ENCODE results near the gene MITF. TPM values are rescaled to one million over a fixed set of nuclear protein-coding genes. Genes with fewer than 3 reads are reported as not detected.

Gene MITF
- total and polyA plus RNA-seq, 8 donors = 6.2 to 29.6 (median 7.5) TPM

- no peak for DNase-seq
- no peak for ATAC-seq
- H3K36me3 ChIP-seq = no peaks in the 10 kb centered on the region
- H3K4me1 ChIP-seq = peaks cover 0 to 3% of the 10 kb centered on the region in 2 donors
- no peak overlapping the region for H3K27ac ChIP-seq
- no peaks in the 10 kb centered on the region for H3K9me3 ChIP-seq
- no peak for TF ChIP-seq CTCF (IDR thresholded peaks at IDR 0.05)
- no peaks in the 10 kb centered on the region for H3K27me3 ChIP-seq
- no peak overlapping the region for H3K4me3 ChIP-seq
- intact Hi-C loops (cut with DNase I) = no loop called here
These were observed 271.1 kb downstream of the MITF start for GRCh38 chr3:70010346-70010745.

GRCh38 chr3:70011582-70011981 lies 272.3 kb downstream of the MITF start:
- no peak for TF ChIP-seq CTCF (IDR thresholded peaks at IDR 0.05)
- DNase-seq (no peak), ATAC-seq (no peak)
- H3K9me3 ChIP-seq = no peaks in the 10 kb centered on the region
- no peaks in the 10 kb centered on the region for H3K36me3 ChIP-seq
- intact Hi-C loops (cut with DNase I) = no loop called here
- H3K4me1 ChIP-seq = peaks cover 0 to 3% of the 10 kb centered on the region in 2 donors
- H3K4me3 ChIP-seq = no peak overlapping the region
- H3K27me3 ChIP-seq = no peaks in the 10 kb centered on the region
- no peak overlapping the region for H3K27ac ChIP-seq

Data from left lung (tissue), 10 donors.